IMR-90 (cell line): Measurements from ENCODE around the gene IRGQ. TPM values are rescaled to one million over a fixed set of nuclear protein-coding genes. Genes with fewer than 3 reads are reported as not detected.
A peak's percentile ranks its signal among the peaks of the same experiment; 100 is the strongest.

Experiments used
- ATAC-seq: fragments of 200-7000 bp; cut with Tn5 transposase; 2 replicates; pipeline ENCODE4 v1.9.1; 2020; ENCODE audit warnings: low read depth, mild to moderate bottlenecking, moderate library complexity
- BruUV-seq: library from RNA; stranded (reverse); fragments of 400-500 nt; replicated peaks from 2 replicates; lab custom pipeline; 2021; lab: Mats Ljungman, UMichigan
- CTCF ChIA-PET: fragments of 300-600 bp; formaldehyde crosslinking; extraction: SDS; loops from one replicate; lab custom pipeline; 2021; ENCODE audit warnings: antibody characterized with exemption; lab: Yijun Ruan, JAX
- POLR2A ChIA-PET: fragments of 300-600 bp; sonication (Branson Sonifier 250); formaldehyde crosslinking; loops from one replicate; lab custom pipeline; 2022; ENCODE audit warnings: antibody characterized with exemption; ENCODE audit not compliant: unreplicated experiment; lab: Charles Lee
- DNase-seq: peaks from one replicate; pipeline ENCODE4 v3.0.0; 2013
- H2AFZ ChIP-seq: replicated peaks from 2 replicates; pipeline ENCODE3; 2013; ENCODE audit warnings: low read length, mild to moderate bottlenecking; ENCODE audit not compliant: poor library complexity
- H2AK5ac ChIP-seq: 2 replicates; pipeline ENCODE4 v1.6.1; 2013; ENCODE audit warnings: low read depth, low read length, inconsistent platforms
- H2AK9ac ChIP-seq: replicated peaks from 2 replicates; pipeline ENCODE3; 2013; ENCODE audit warnings: mild to moderate bottlenecking, low read depth, low read length, moderate library complexity; ENCODE audit not compliant: poor library complexity
- H2BK120ac ChIP-seq: 2 replicates; pipeline ENCODE4 v1.6.1; 2013; ENCODE audit warnings: low read depth, low read length, inconsistent platforms
- H2BK15ac ChIP-seq: 3 replicates; pipeline ENCODE4 v1.6.1; 2013; ENCODE audit warnings: low read depth, low read length, inconsistent platforms
- H2BK20ac ChIP-seq: 2 replicates; pipeline ENCODE4 v1.6.1; 2013; ENCODE audit warnings: low read depth, mild to moderate bottlenecking, inconsistent platforms, low read length, moderate library complexity
- H2BK5ac ChIP-seq: 2 replicates; pipeline ENCODE4 v1.6.1; 2013; ENCODE audit warnings: mild to moderate bottlenecking, low read depth, low read length, inconsistent platforms; ENCODE audit not compliant: poor library complexity, severe bottlenecking
- H3K14ac ChIP-seq: replicated peaks from 2 replicates; pipeline ENCODE4 v1.6.1; 2013; ENCODE audit warnings: low read depth, low read length, inconsistent platforms
- H3K18ac ChIP-seq: 2 replicates; pipeline ENCODE4 v1.6.1; 2013; ENCODE audit warnings: low read depth, low read length, control low read depth
- H3K23ac ChIP-seq: 2 replicates; pipeline ENCODE4 v1.6.1; 2013; ENCODE audit warnings: low read depth, low read length, inconsistent platforms
- H3K27ac ChIP-seq: 2 replicates; pipeline ENCODE4 v1.5.1; 2013; ENCODE audit warnings: mild to moderate bottlenecking, control low read depth, low read length; ENCODE audit not compliant: insufficient read depth
- H3K27me3 ChIP-seq: 2 replicates; pipeline ENCODE4 v1.6.1; 2013; ENCODE audit warnings: low read length; ENCODE audit not compliant: control insufficient read depth, insufficient read depth
- H3K36me3 ChIP-seq: 2 replicates; pipeline ENCODE4 v1.6.1; 2013; ENCODE audit warnings: low read length, mixed read lengths; ENCODE audit not compliant: control insufficient read depth, insufficient read depth
- H3K4ac ChIP-seq: 2 replicates; pipeline ENCODE4 v1.6.1; 2013; ENCODE audit warnings: low read depth, low read length, inconsistent platforms
- H3K4me1 ChIP-seq: 2 replicates; pipeline ENCODE4 v1.6.1; 2013; ENCODE audit warnings: low read length, mixed read lengths; ENCODE audit not compliant: control insufficient read depth, insufficient read depth
- H3K4me2 ChIP-seq: 2 replicates; pipeline ENCODE4 v1.6.1; 2013; ENCODE audit warnings: low read depth, mild to moderate bottlenecking, control low read depth, low read length, moderate library complexity
- H3K4me3 ChIP-seq: 2 replicates; pipeline ENCODE4 v1.5.1; 2013; ENCODE audit warnings: low read depth, mild to moderate bottlenecking, control low read depth, low read length, moderate library complexity; ENCODE audit not compliant: insufficient read depth
- H3K56ac ChIP-seq: 2 replicates; pipeline ENCODE4 v1.6.1; 2013; ENCODE audit warnings: low read length, inconsistent platforms; ENCODE audit not compliant: insufficient read depth; ENCODE audit errors: extremely low read depth
- H3K79me1 ChIP-seq, 2 experiments: 2 replicates each; pipeline ENCODE4 v1.6.1; 2013; ENCODE audit warnings: low read length in 2 of 2, inconsistent platforms in 1 of 2, low read depth in 1 of 2
- H3K9ac ChIP-seq: 2 replicates; pipeline ENCODE4 v1.6.1; 2013; ENCODE audit warnings: low read depth, low read length, control low read depth
- H3K9me1 ChIP-seq: 2 replicates; pipeline ENCODE4 v1.6.1; 2013; ENCODE audit warnings: low read length, inconsistent platforms; ENCODE audit not compliant: insufficient read depth
- H3K9me3 ChIP-seq: 2 replicates; pipeline ENCODE4 v1.6.1; 2013; ENCODE audit warnings: low read length; ENCODE audit not compliant: control insufficient read depth, insufficient read depth
- H4K20me1 ChIP-seq: 2 replicates; pipeline ENCODE4 v1.6.1; 2013; ENCODE audit warnings: low read length, inconsistent platforms; ENCODE audit not compliant: insufficient read depth
- H4K5ac ChIP-seq: 2 replicates; pipeline ENCODE4 v1.6.1; 2013; ENCODE audit warnings: mild to moderate bottlenecking, low read depth, low read length, control low read depth
- H4K8ac ChIP-seq, 2 experiments: 2 replicates each; pipeline ENCODE4 v1.6.1; 2013; ENCODE audit warnings: low read depth in 2 of 2, low read length in 2 of 2, control low read depth in 1 of 2, inconsistent platforms in 1 of 2
- H4K91ac ChIP-seq: 2 replicates; pipeline ENCODE4 v1.6.1; 2013; ENCODE audit warnings: low read depth, low read length, inconsistent platforms; ENCODE audit not compliant: insufficient read depth
- BHLHE40 ChIP-seq: fragments of 150-350 bp; IDR thresholded peaks from 2 replicates; pipeline ENCODE4 v1.6.1; 2016; ENCODE audit warnings: mild to moderate bottlenecking, low read depth, low read length
- CEBPB ChIP-seq: IDR thresholded peaks from 2 replicates; pipeline ENCODE4 v1.6.1; 2012; ENCODE audit warnings: low read depth, low read length, improper control_type of control experiment
- CHD1 ChIP-seq: IDR thresholded peaks from 2 replicates; pipeline ENCODE4 v1.6.1; 2012; ENCODE audit warnings: low read depth, low read length, improper control_type of control experiment
- MAFK ChIP-seq: IDR thresholded peaks from 2 replicates; pipeline ENCODE4 v1.6.1; 2012; ENCODE audit warnings: low read depth, low read length, improper control_type of control experiment
- MAZ ChIP-seq: IDR thresholded peaks from 2 replicates; pipeline ENCODE4 v1.6.1; 2012; ENCODE audit warnings: low read depth, mild to moderate bottlenecking, low read length, improper control_type of control experiment, moderate library complexity, borderline replicate concordance
- MXI1 ChIP-seq: IDR thresholded peaks from 2 replicates; pipeline ENCODE4 v1.6.1; 2012; ENCODE audit warnings: low read depth, mild to moderate bottlenecking, low read length, moderate library complexity, borderline replicate concordance
- NFE2L2 ChIP-seq: fragments of 150-350 bp; IDR thresholded peaks from 2 replicates; pipeline ENCODE4 v1.6.1; 2016; ENCODE audit warnings: low read depth, mild to moderate bottlenecking, low read length
- POLR2A ChIP-seq: IDR thresholded peaks from 2 replicates; pipeline ENCODE4 v1.6.1; 2012; ENCODE audit warnings: mild to moderate bottlenecking, low read depth, low read length
- RCOR1 ChIP-seq: IDR thresholded peaks from 2 replicates; pipeline ENCODE4 v1.6.1; 2012; ENCODE audit warnings: mild to moderate bottlenecking, low read length, improper control_type of control experiment; ENCODE audit not compliant: insufficient replicate concordance
- RFX5 ChIP-seq: IDR thresholded peaks from 2 replicates; pipeline ENCODE4 v1.8.0; 2012; ENCODE audit warnings: low read depth, mild to moderate bottlenecking, low read length, moderate library complexity
- USF2 ChIP-seq: fragments of 150-350 bp; IDR thresholded peaks from 2 replicates; pipeline ENCODE4 v1.6.1; 2017; ENCODE audit warnings: mild to moderate bottlenecking, antibody characterized with exemption, low read length, low read depth
- WGBS, 2 experiments: methylation state at CpG; one replicate each; pipeline versions ENCODE4 v1.1.5 to v1.1.7; 2013; ENCODE audit warnings: missing lambda C conversion rate in 2 of 2; ENCODE audit not compliant: insufficient read length in 1 of 2; ENCODE audit errors: extremely low coverage in 2 of 2; 5-methylcytosine and 5-hydroxymethylcytosine counted together
- dilution Hi-C: fragments of 300-500 bp; cut with HindIII; formaldehyde crosslinking; loops from one replicate; pipeline ENCODE4 v1.14.3; 2018; ENCODE audit warnings: low sequenced_read_pairs; ENCODE audit not compliant: unreplicated experiment
- in situ Hi-C: fragments of 300-500 bp; cut with MboI; formaldehyde crosslinking; loops from 3 replicates; pipeline ENCODE4 v1.14.3; 2019; ENCODE audit warnings: low sequenced_read_pairs, inconsistent platforms, mixed read lengths
- intact Hi-C: fragments of 100-400 bp; cut with micrococcal nuclease; formaldehyde crosslinking; loops from 2 replicates; pipeline ENCODE4 v1.10.0; 2022
- polyA plus RNA-seq, 3 experiments: library from polyadenylated mRNA; depleted of rRNA; stranded (reverse); fragments of >200 nt; gene quantifications; 2 replicates each; pipeline ENCODE4 v1.2.3, GENCODE V29; 2012; ENCODE audit warnings: low replicate concordance in 1 of 3
- total RNA-seq: library from RNA; depleted of rRNA; stranded (reverse); fragments of >200 nt; gene quantifications from 2 replicates; pipeline ENCODE4 v1.2.3, GENCODE V29; 2012
- TF ChIP-seq, protein P1 (sequence below): conservative IDR thresholded peaks from 2 replicates; pipeline ENCODE4 v1.5.1; 2012; ENCODE audit warnings: mild to moderate bottlenecking, low read depth, low read length, improper control_type of control experiment
- TF ChIP-seq, protein P2 (sequence below): fragments of 150-350 bp; IDR thresholded peaks from 2 replicates; pipeline ENCODE4 v1.6.1; 2016; ENCODE audit warnings: low read depth, mild to moderate bottlenecking, low read length, moderate library complexity, borderline replicate concordance

IRGQ gene
- total and polyA plus RNA-seq, 2 of the 4 experiments (the other 2 are of a cell fraction): 9.0 to 9.9 TPM

- no TSS peak for BruUV-seq
- no peak overlapping the region for H3K23ac ChIP-seq
- H2AFZ ChIP-seq: no peak overlapping the region
- intact Hi-C loops: no loop called here
- H4K5ac ChIP-seq: no peak overlapping the region
- ATAC-seq: no peak
- POLR2A ChIA-PET: no interaction called here
- H3K9me1 ChIP-seq: no peaks in the 10 kb centered on the region
- H3K4me1 ChIP-seq: peaks cover 5% of the 10 kb centered on the region
- H4K8ac ChIP-seq: no peak overlapping the region
- H3K18ac ChIP-seq: no peak overlapping the region
- TF ChIP-seq RCOR1 (no peak), NFE2L2 (no peak), CEBPB (no peak), USF2 (no peak), POLR2A (no peak), MXI1 (no peak), BHLHE40 (no peak), CHD1 (no peak), RFX5 (no peak), MAFK (no peak), MAZ (no peak)
- TF ChIP-seq, protein P1, sequence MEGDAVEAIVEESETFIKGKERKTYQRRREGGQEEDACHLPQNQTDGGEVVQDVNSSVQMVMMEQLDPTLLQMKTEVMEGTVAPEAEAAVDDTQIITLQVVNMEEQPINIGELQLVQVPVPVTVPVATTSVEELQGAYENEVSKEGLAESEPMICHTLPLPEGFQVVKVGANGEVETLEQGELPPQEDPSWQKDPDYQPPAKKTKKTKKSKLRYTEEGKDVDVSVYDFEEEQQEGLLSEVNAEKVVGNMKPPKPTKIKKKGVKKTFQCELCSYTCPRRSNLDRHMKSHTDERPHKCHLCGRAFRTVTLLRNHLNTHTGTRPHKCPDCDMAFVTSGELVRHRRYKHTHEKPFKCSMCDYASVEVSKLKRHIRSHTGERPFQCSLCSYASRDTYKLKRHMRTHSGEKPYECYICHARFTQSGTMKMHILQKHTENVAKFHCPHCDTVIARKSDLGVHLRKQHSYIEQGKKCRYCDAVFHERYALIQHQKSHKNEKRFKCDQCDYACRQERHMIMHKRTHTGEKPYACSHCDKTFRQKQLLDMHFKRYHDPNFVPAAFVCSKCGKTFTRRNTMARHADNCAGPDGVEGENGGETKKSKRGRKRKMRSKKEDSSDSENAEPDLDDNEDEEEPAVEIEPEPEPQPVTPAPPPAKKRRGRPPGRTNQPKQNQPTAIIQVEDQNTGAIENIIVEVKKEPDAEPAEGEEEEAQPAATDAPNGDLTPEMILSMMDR: no peak
- TF ChIP-seq, protein P2, sequence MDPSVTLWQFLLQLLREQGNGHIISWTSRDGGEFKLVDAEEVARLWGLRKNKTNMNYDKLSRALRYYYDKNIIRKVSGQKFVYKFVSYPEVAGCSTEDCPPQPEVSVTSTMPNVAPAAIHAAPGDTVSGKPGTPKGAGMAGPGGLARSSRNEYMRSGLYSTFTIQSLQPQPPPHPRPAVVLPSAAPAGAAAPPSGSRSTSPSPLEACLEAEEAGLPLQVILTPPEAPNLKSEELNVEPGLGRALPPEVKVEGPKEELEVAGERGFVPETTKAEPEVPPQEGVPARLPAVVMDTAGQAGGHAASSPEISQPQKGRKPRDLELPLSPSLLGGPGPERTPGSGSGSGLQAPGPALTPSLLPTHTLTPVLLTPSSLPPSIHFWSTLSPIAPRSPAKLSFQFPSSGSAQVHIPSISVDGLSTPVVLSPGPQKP: no peak
- CTCF ChIA-PET: no interaction called here
- peak overlapping the region; percentile 24 for H2AK9ac ChIP-seq
- in situ Hi-C loops: no loop called here
- no peak overlapping the region for H2BK5ac ChIP-seq
- WGBS, 2 experiments: 83% methylated on average over 6 of the region's 13 CpGs; no CpG with 5 or more reads in 1 of the 2 experiments
- no peak overlapping the region for H3K56ac ChIP-seq
- no peak overlapping the region for H3K9ac ChIP-seq
- H4K20me1 ChIP-seq: peaks cover 4% of the 10 kb centered on the region; the same call in 1 of the 2 replicates
- no peak overlapping the region for H3K4ac ChIP-seq
- H3K14ac ChIP-seq: no peak overlapping the region
- dilution Hi-C loops: no loop called here
- no peak for DNase-seq
- H3K79me1 ChIP-seq: peaks cover 2 to 5% of the 10 kb centered on the region in 2 experiments; a peak in 1 of 4 replicates
- no peak overlapping the region for H2BK15ac ChIP-seq
- peaks cover 12% of the 10 kb centered on the region for H3K27me3 ChIP-seq
- H2BK120ac ChIP-seq: no peak overlapping the region
- H3K36me3 ChIP-seq: peaks cover 15% of the 10 kb centered on the region
- H3K27ac ChIP-seq: no peak overlapping the region
- H4K91ac ChIP-seq: no peak overlapping the region
- no peak overlapping the region for H2BK20ac ChIP-seq
- H2AK5ac ChIP-seq: no peak overlapping the region
- H3K4me3 ChIP-seq: no peak overlapping the region
- H3K9me3 ChIP-seq: no peaks in the 10 kb centered on the region
- H3K4me2 ChIP-seq: no peak overlapping the region
These were observed 48.2 kb upstream of the IRGQ start for GRCh38 chr19:43644181-43644580.
